K562 (cell line): Measurements from ENCODE around the gene PGK2. TPM values are rescaled to one million over a fixed set of nuclear protein-coding genes. Genes with fewer than 3 reads are reported as not detected.

ENCODE experiments used
- GATAD2A ChIP-seq: fragments of 450-650 bp; IDR thresholded peaks from 2 replicates; pipeline ENCODE4 v1.6.1; 2017
- JUN ChIP-seq, 2 experiments: sonication (generic) in 1 of 2; formaldehyde crosslinking in 1 of 2; IDR thresholded peaks; 2 replicates each; pipeline versions ENCODE4 v1.6.1 to v1.8.0; 2012 to 2022; ENCODE audit warnings: borderline replicate concordance in 2 of 2, mild to moderate bottlenecking in 2 of 2, improper control_type of control experiment in 1 of 2, low read depth in 1 of 2, low read length in 1 of 2, missing genetic modification reagents in 1 of 2
- LARP7 ChIP-seq: fragments of 450-650 bp; IDR thresholded peaks from 2 replicates; pipeline ENCODE4 v1.6.1; 2016
- NCOA6 ChIP-seq: fragments of 450-650 bp; IDR thresholded peaks from 2 replicates; pipeline ENCODE4 v1.6.1; 2017; ENCODE audit warnings: mild to moderate bottlenecking
- PML ChIP-seq: IDR thresholded peaks from 2 replicates; pipeline ENCODE4 v1.6.1; 2012; ENCODE audit warnings: low read length, inconsistent platforms
- POLR2H ChIP-seq: IDR thresholded peaks from 2 replicates; pipeline ENCODE4 v1.6.1; 2016; ENCODE audit warnings: missing genetic modification characterization, low read depth, mild to moderate bottlenecking, control low read depth, missing compliant biosample characterization, moderate library complexity
- SMARCA4 ChIP-seq: fragments of 450-650 bp; IDR thresholded peaks from 2 replicates; pipeline ENCODE4 v1.6.1; 2016
- TCF3 ChIP-seq: sonication (generic); formaldehyde crosslinking; IDR thresholded peaks from 2 replicates; pipeline ENCODE4 v1.4.0; 2020; ENCODE audit warnings: mild to moderate bottlenecking, missing genetic modification reagents
- polyA plus RNA-seq, 8 experiments: library from polyadenylated mRNA; depleted of rRNA in 4 of 8; stranded (reverse) in 5 of 8; unstranded in 3 of 8; fragments of >200 nt; fragmentation: Nextera tagmentation in 2 of 8; fragmentation: Illumina TruSeq in 1 of 8; extraction: Ambion mirVana in 2 of 8; extraction: Trizol in 1 of 8; gene quantifications; 2 replicates each; pipeline versions ENCODE4 v1.2.1 to v1.2.3, GENCODE V29; 2011 to 2014; ENCODE audit warnings: inconsistent platforms in 1 of 8, missing spikeins in 1 of 8
- total RNA-seq, 7 experiments: library from RNA; depleted of rRNA in 6 of 7; stranded (reverse); fragments of >200 nt in 6 of 7; fragmentation: Illumina TruSeq in 2 of 7; extraction: Trizol in 2 of 7; gene quantifications; 2 replicates each; pipeline versions ENCODE4 v1.2.1 to v1.2.3, GENCODE V29; 2011 to 2021; ENCODE audit warnings: low replicate concordance in 1 of 7
- TF ChIP-seq, protein P1 (sequence below): fragments of 250-450 bp; sonication (Bioruptor Pico); IDR thresholded peaks from 2 replicates; pipeline ENCODE4 v1.4.0; 2020; ENCODE audit warnings: mild to moderate bottlenecking
- TF ChIP-seq, protein P2 (sequence below): fragments of 450-650 bp; IDR thresholded peaks from 2 replicates; pipeline ENCODE4 v1.6.1; 2016; ENCODE audit warnings: mild to moderate bottlenecking, moderate library complexity
- TF ChIP-seq, protein P3 (sequence below): fragments of 250-450 bp; sonication (Bioruptor Pico); IDR thresholded peaks from 2 replicates; pipeline ENCODE4 v1.9.0; 2021; ENCODE audit warnings: mild to moderate bottlenecking
- TF ChIP-seq, protein P4 (sequence below): fragments of 250-450 bp; sonication (Bioruptor Pico); IDR thresholded peaks from 2 replicates; pipeline ENCODE4 v1.8.0; 2021; ENCODE audit warnings: mild to moderate bottlenecking, moderate library complexity
- TF ChIP-seq, protein P5 (sequence below), 2 experiments: fragments of 450-650 bp; IDR thresholded peaks; 2 replicates each; pipeline ENCODE4 v1.6.1; 2016

The PGK2 gene
- total and polyA plus RNA-seq, 9 of the 15 experiments (the other 6 are each of a cell fraction or from before 2014, with no cell fraction given), result not detected

DNA sequence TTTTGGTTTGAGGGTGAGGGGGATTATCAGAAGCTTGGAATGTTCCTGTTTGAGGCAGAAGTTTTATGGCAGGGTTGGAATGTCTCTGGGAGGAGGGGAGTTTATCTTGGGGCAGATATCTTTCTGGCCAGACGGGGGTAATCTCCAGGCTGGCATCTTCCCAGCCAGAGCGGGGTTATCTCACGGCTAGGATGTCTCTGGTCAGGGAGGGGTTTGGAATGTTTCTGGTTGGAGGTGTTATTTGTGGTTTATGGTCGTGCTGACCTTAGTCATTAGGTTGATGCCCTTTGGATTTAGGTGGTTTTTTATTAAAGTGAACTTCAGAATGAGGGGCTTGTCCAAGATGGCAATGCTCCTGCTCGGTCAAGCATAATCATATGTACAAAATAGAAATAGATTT, 14.8 kb downstream of the PGK2 start (continued):
- TF ChIP-seq PML (no peak), GATAD2A (0 out of 2 replicates have a peak, but pooled peaks have one; percentile 31), JUN (IDR thresholded peaks at IDR 0.05; ENCODE audit: borderline replicate concordance, low read depth, low read length) (no peak), JUN (CRISPR knock-in tag; IDR thresholded peaks at IDR 0.05; ENCODE audit: borderline replicate concordance) (no peak), TCF3 (CRISPR knock-in tag) (peak; percentile 80), NCOA6 (no peak), LARP7 (no peak), SMARCA4 (peak; percentile 73), POLR2H (no peak)
- TF ChIP-seq, protein P1, sequence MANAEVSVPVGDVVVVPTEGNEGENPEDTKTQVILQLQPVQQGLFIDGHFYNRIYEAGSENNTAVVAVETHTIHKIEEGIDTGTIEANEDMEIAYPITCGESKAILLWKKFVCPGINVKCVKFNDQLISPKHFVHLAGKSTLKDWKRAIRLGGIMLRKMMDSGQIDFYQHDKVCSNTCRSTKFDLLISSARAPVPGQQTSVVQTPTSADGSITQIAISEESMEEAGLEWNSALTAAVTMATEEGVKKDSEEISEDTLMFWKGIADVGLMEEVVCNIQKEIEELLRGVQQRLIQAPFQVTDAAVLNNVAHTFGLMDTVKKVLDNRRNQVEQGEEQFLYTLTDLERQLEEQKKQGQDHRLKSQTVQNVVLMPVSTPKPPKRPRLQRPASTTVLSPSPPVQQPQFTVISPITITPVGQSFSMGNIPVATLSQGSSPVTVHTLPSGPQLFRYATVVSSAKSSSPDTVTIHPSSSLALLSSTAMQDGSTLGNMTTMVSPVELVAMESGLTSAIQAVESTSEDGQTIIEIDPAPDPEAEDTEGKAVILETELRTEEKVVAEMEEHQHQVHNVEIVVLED (CRISPR knock-in tag), result no peak
- TF ChIP-seq, protein P2, sequence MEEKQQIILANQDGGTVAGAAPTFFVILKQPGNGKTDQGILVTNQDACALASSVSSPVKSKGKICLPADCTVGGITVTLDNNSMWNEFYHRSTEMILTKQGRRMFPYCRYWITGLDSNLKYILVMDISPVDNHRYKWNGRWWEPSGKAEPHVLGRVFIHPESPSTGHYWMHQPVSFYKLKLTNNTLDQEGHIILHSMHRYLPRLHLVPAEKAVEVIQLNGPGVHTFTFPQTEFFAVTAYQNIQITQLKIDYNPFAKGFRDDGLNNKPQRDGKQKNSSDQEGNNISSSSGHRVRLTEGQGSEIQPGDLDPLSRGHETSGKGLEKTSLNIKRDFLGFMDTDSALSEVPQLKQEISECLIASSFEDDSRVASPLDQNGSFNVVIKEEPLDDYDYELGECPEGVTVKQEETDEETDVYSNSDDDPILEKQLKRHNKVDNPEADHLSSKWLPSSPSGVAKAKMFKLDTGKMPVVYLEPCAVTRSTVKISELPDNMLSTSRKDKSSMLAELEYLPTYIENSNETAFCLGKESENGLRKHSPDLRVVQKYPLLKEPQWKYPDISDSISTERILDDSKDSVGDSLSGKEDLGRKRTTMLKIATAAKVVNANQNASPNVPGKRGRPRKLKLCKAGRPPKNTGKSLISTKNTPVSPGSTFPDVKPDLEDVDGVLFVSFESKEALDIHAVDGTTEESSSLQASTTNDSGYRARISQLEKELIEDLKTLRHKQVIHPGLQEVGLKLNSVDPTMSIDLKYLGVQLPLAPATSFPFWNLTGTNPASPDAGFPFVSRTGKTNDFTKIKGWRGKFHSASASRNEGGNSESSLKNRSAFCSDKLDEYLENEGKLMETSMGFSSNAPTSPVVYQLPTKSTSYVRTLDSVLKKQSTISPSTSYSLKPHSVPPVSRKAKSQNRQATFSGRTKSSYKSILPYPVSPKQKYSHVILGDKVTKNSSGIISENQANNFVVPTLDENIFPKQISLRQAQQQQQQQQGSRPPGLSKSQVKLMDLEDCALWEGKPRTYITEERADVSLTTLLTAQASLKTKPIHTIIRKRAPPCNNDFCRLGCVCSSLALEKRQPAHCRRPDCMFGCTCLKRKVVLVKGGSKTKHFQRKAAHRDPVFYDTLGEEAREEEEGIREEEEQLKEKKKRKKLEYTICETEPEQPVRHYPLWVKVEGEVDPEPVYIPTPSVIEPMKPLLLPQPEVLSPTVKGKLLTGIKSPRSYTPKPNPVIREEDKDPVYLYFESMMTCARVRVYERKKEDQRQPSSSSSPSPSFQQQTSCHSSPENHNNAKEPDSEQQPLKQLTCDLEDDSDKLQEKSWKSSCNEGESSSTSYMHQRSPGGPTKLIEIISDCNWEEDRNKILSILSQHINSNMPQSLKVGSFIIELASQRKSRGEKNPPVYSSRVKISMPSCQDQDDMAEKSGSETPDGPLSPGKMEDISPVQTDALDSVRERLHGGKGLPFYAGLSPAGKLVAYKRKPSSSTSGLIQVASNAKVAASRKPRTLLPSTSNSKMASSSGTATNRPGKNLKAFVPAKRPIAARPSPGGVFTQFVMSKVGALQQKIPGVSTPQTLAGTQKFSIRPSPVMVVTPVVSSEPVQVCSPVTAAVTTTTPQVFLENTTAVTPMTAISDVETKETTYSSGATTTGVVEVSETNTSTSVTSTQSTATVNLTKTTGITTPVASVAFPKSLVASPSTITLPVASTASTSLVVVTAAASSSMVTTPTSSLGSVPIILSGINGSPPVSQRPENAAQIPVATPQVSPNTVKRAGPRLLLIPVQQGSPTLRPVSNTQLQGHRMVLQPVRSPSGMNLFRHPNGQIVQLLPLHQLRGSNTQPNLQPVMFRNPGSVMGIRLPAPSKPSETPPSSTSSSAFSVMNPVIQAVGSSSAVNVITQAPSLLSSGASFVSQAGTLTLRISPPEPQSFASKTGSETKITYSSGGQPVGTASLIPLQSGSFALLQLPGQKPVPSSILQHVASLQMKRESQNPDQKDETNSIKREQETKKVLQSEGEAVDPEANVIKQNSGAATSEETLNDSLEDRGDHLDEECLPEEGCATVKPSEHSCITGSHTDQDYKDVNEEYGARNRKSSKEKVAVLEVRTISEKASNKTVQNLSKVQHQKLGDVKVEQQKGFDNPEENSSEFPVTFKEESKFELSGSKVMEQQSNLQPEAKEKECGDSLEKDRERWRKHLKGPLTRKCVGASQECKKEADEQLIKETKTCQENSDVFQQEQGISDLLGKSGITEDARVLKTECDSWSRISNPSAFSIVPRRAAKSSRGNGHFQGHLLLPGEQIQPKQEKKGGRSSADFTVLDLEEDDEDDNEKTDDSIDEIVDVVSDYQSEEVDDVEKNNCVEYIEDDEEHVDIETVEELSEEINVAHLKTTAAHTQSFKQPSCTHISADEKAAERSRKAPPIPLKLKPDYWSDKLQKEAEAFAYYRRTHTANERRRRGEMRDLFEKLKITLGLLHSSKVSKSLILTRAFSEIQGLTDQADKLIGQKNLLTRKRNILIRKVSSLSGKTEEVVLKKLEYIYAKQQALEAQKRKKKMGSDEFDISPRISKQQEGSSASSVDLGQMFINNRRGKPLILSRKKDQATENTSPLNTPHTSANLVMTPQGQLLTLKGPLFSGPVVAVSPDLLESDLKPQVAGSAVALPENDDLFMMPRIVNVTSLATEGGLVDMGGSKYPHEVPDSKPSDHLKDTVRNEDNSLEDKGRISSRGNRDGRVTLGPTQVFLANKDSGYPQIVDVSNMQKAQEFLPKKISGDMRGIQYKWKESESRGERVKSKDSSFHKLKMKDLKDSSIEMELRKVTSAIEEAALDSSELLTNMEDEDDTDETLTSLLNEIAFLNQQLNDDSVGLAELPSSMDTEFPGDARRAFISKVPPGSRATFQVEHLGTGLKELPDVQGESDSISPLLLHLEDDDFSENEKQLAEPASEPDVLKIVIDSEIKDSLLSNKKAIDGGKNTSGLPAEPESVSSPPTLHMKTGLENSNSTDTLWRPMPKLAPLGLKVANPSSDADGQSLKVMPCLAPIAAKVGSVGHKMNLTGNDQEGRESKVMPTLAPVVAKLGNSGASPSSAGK, result no peak
- TF ChIP-seq, protein P3, sequence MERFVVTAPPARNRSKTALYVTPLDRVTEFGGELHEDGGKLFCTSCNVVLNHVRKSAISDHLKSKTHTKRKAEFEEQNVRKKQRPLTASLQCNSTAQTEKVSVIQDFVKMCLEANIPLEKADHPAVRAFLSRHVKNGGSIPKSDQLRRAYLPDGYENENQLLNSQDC (CRISPR knock-in tag), result no peak
- TF ChIP-seq, protein P4, sequence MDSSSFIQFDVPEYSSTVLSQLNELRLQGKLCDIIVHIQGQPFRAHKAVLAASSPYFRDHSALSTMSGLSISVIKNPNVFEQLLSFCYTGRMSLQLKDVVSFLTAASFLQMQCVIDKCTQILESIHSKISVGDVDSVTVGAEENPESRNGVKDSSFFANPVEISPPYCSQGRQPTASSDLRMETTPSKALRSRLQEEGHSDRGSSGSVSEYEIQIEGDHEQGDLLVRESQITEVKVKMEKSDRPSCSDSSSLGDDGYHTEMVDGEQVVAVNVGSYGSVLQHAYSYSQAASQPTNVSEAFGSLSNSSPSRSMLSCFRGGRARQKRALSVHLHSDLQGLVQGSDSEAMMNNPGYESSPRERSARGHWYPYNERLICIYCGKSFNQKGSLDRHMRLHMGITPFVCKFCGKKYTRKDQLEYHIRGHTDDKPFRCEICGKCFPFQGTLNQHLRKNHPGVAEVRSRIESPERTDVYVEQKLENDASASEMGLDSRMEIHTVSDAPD, result no peak
- TF ChIP-seq, protein P5, sequence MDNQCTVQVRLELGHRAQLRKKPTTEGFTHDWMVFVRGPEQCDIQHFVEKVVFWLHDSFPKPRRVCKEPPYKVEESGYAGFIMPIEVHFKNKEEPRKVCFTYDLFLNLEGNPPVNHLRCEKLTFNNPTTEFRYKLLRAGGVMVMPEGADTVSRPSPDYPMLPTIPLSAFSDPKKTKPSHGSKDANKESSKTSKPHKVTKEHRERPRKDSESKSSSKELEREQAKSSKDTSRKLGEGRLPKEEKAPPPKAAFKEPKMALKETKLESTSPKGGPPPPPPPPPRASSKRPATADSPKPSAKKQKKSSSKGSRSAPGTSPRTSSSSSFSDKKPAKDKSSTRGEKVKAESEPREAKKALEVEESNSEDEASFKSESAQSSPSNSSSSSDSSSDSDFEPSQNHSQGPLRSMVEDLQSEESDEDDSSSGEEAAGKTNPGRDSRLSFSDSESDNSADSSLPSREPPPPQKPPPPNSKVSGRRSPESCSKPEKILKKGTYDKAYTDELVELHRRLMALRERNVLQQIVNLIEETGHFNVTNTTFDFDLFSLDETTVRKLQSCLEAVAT (IDR thresholded peaks at IDR 0.05), result 0 out of 4 replicates have a peak, but pooled peaks of 1 of the 2 experiments have one; percentile 43
